HG03442 (cell line): ENCODE results near the gene TMBIM4.

Experiments used
- ATAC-seq: cut with Tn5 transposase; IDR thresholded peaks from one replicate; pipeline ENCODE4 v1.9.1; 2021; ENCODE audit warnings: mild to moderate bottlenecking, moderate library complexity; ENCODE audit not compliant: unreplicated experiment

TMBIM4 gene

GRCh38 chr12:66142826-66143225 lies 27.0 kb downstream of the TMBIM4 start:
- no peak for ATAC-seq

GRCh38 chr12:66141299-66141698 lies 28.5 kb downstream of the TMBIM4 start:
- no peak for ATAC-seq

GRCh38 chr12:66140731-66141130 lies 29.1 kb downstream of the TMBIM4 start:
- no peak for ATAC-seq

GRCh38 chr12:66139328-66139727 lies 30.5 kb downstream of the TMBIM4 start:
- no peak for ATAC-seq

- no peak for ATAC-seq
These were observed 31.9 kb downstream of the TMBIM4 start for GRCh38 chr12:66137937-66138336.

GRCh38 chr12:66132408-66132807 lies 37.4 kb downstream of the TMBIM4 start:
- no peak for ATAC-seq

- ATAC-seq, result no peak
These were observed 38.6 kb downstream of the TMBIM4 start for GRCh38 chr12:66131067-66131688.

GRCh38 chr12:66130267-66131066 lies 39.3 kb downstream of the TMBIM4 start, which contains the start of gene LLPH:
TSS of gene LLPH (minus strand) at chr12:66130750. CDS start at chr12:66129106, 1,644 bp downstream.
- ATAC-seq, result peak; percentile 97

GRCh38 chr12:66129934-66130266 lies 39.9 kb downstream of the TMBIM4 start:
- no peak for ATAC-seq

- no peak for ATAC-seq
These were observed 42.1 kb downstream of the TMBIM4 start for GRCh38 chr12:66127650-66128049.

GRCh38 chr12:66120477-66120876 lies 49.3 kb downstream of the TMBIM4 start:
- ATAC-seq, result no peak

GRCh38 chr12:66119870-66120241 lies 49.9 kb downstream of the TMBIM4 start:
- ATAC-seq, result no peak

- ATAC-seq, result no peak
These were observed 50.4 kb downstream of the TMBIM4 start for GRCh38 chr12:66119229-66119869.

GRCh38 chr12:66118240-66118891 lies 51.4 kb downstream of the TMBIM4 start:
- ATAC-seq, result no peak

- ATAC-seq, result no peak
These were observed 52.6 kb downstream of the TMBIM4 start for GRCh38 chr12:66117242-66117641.

GRCh38 chr12:66115071-66115600 lies 54.7 kb downstream of the TMBIM4 start:
- no peak for ATAC-seq

GRCh38 chr12:66113471-66113870 lies 56.3 kb downstream of the TMBIM4 start:
- no peak for ATAC-seq

- no peak for ATAC-seq
These were observed 58.2 kb downstream of the TMBIM4 start for GRCh38 chr12:66111605-66112004.

- no peak for ATAC-seq
These were observed 60.7 kb downstream of the TMBIM4 start for GRCh38 chr12:66109056-66109455.

GRCh38 chr12:66108386-66108785 lies 61.4 kb downstream of the TMBIM4 start:
- ATAC-seq, result no peak

- peak; percentile 92 for ATAC-seq
These were observed 62.3 kb downstream of the TMBIM4 start for GRCh38 chr12:66107451-66107915.
